DND-41 (cell line): Measurements from ENCODE around the gene HDAC3.

ENCODE experiments used
- ATAC-seq: fragments of 200-7000 bp; cut with Tn5 transposase; 3 replicates; pipeline ENCODE4 v1.9.1; 2021; ENCODE audit warnings: low read depth; ENCODE audit not compliant: insufficient read depth
- DNase-seq: peaks from one replicate; pipeline ENCODE4 v3.0.0-alpha.2; 2020
- H2AFZ ChIP-seq: 2 replicates; pipeline ENCODE4 v1.6.0; 2012; ENCODE audit warnings: low read depth, low read length
- H3K27ac ChIP-seq: 2 replicates; pipeline ENCODE4 v1.5.1; 2012; ENCODE audit warnings: low read length, inconsistent platforms
- H3K27me3 ChIP-seq: fragments of 200-600 bp; sonication (generic); 2 replicates; pipeline ENCODE4 v1.6.0; 2012; ENCODE audit warnings: low read length, mild to moderate bottlenecking, inconsistent platforms; ENCODE audit not compliant: insufficient read depth, poor library complexity
- H3K36me3 ChIP-seq: 2 replicates; pipeline ENCODE4 v1.5.1; 2012; ENCODE audit warnings: low read length, inconsistent platforms; ENCODE audit not compliant: insufficient read depth
- H3K4me1 ChIP-seq: 2 replicates; pipeline ENCODE4 v1.5.1; 2012; ENCODE audit warnings: mild to moderate bottlenecking, low read length; ENCODE audit not compliant: insufficient read depth
- H3K4me2 ChIP-seq: 2 replicates; pipeline ENCODE4 v1.6.0; 2012; ENCODE audit warnings: mild to moderate bottlenecking, moderate library complexity, low read length, inconsistent platforms; ENCODE audit not compliant: insufficient read depth
- H3K4me3 ChIP-seq, 2 experiments: fragments of 200-600 bp in 1 of 2; shearing (Covaris generic) in 1 of 2; 2 replicates each; pipeline ENCODE4 v1.5.1; 2012 to 2016; ENCODE audit warnings: inconsistent platforms in 2 of 2, low read length in 2 of 2, mild to moderate bottlenecking in 2 of 2, low read depth in 1 of 2, moderate library complexity in 1 of 2
- H3K79me2 ChIP-seq: 2 replicates; pipeline ENCODE4 v1.6.0; 2012; ENCODE audit warnings: low read length, inconsistent platforms; ENCODE audit not compliant: insufficient read depth
- H3K9ac ChIP-seq: 2 replicates; pipeline ENCODE4 v1.6.0; 2012; ENCODE audit warnings: low read depth, mild to moderate bottlenecking, inconsistent platforms, low read length, moderate library complexity
- H3K9me3 ChIP-seq: 2 replicates; pipeline ENCODE4 v1.5.1; 2012; ENCODE audit warnings: low read length, moderate library complexity, mild to moderate bottlenecking, inconsistent platforms; ENCODE audit not compliant: insufficient read depth, severe bottlenecking
- H4K20me1 ChIP-seq: 2 replicates; pipeline ENCODE4 v1.6.0; 2012; ENCODE audit warnings: low read length; ENCODE audit not compliant: insufficient read depth
- EZH2 ChIP-seq: IDR thresholded peaks from 3 replicates; pipeline ENCODE4 v1.6.1; 2012; ENCODE audit warnings: borderline replicate concordance, low read depth, mild to moderate bottlenecking, moderate library complexity, low read length, inconsistent platforms; ENCODE audit not compliant: severe bottlenecking
- TF ChIP-seq, protein P1 (sequence below): IDR thresholded peaks from 2 replicates; pipeline ENCODE4 v1.5.1; 2012; ENCODE audit warnings: borderline replicate concordance, low read length, moderate library complexity, mild to moderate bottlenecking; ENCODE audit not compliant: poor library complexity, severe bottlenecking; ENCODE audit errors: extremely low read depth

The HDAC3 gene

GRCh38 chr5:141638771-141639170 is 2.1 kb upstream of the HDAC3 start:
- Histone ChIP-seq H3K36me3 (peaks cover 15% of the 10 kb centered on the region), H3K27me3 (no peaks in the 10 kb centered on the region), H2AFZ (no peak overlapping the region), H3K9ac (no peak overlapping the region), H3K4me1 (peaks cover 37% of the 10 kb centered on the region), H4K20me1 (peaks cover 20% of the 10 kb centered on the region), H3K4me3 (no peak overlapping the region), H3K79me2 (peaks cover 29% of the 10 kb centered on the region), H3K4me2 (no peak overlapping the region), H3K27ac (no peak overlapping the region), H3K9me3 (no peaks in the 10 kb centered on the region)
- no peak for DNase-seq
- ATAC-seq: no peak
- TF ChIP-seq, protein P1, sequence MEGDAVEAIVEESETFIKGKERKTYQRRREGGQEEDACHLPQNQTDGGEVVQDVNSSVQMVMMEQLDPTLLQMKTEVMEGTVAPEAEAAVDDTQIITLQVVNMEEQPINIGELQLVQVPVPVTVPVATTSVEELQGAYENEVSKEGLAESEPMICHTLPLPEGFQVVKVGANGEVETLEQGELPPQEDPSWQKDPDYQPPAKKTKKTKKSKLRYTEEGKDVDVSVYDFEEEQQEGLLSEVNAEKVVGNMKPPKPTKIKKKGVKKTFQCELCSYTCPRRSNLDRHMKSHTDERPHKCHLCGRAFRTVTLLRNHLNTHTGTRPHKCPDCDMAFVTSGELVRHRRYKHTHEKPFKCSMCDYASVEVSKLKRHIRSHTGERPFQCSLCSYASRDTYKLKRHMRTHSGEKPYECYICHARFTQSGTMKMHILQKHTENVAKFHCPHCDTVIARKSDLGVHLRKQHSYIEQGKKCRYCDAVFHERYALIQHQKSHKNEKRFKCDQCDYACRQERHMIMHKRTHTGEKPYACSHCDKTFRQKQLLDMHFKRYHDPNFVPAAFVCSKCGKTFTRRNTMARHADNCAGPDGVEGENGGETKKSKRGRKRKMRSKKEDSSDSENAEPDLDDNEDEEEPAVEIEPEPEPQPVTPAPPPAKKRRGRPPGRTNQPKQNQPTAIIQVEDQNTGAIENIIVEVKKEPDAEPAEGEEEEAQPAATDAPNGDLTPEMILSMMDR: no peak
- no peak for TF ChIP-seq EZH2

- ATAC-seq: no peak
- DNase-seq: peak; percentile 23
Observed at GRCh38 chr5:141637767-141638419, 1.2 kb upstream of the HDAC3 start.

DNA sequence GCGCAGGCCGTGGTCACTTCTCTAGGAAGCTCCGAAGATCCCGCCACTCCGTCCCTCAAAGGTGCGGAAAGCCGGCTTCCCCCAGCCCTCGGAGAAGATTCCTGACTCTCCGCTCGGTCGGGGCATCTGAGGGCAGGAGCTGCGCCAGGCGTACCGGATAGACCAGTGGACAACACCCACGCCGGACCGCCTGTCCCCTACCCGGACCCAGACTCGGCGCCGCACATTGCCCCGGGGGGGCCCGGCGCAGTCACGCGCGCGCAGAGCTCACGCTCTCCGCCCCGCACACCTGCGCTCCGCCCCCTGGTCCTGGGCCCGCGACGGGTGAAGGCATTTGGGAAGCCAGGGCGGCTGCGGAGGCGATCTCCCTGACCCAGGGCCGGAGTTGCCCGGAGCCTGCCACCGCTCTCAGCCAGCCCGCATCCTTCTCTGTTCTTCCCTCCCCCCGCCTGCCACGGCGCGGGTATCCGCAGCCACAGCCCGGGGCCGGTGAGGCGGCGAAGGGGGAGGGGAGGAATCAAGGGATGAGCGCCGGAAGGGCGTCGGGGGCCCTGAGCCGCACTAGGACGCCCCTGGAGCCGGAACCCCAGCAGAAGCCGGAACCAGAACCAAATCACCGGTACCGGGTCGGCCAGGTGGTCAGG is 596 bp upstream of the HDAC3 start:
- Histone ChIP-seq H3K4me1 (peaks cover 43% of the 10 kb centered on the region), H3K4me3 (peak overlapping the region; percentile 82 to 98; a peak in 3 of 4 replicates), H3K4me2 (peak overlapping the region; percentile 100), H3K27ac (no peak overlapping the region), H3K9me3 (no peaks in the 10 kb centered on the region), H3K9ac (peak overlapping the region; percentile 87), H4K20me1 (peaks cover 25% of the 10 kb centered on the region), H3K27me3 (no peaks in the 10 kb centered on the region), H3K79me2 (peaks cover 42% of the 10 kb centered on the region), H3K36me3 (peaks cover 25% of the 10 kb centered on the region), H2AFZ (peak overlapping the region; percentile 99)
- DNase-seq (peak; percentile 45), ATAC-seq (peak; percentile 58)
- no peak for TF ChIP-seq EZH2
- TF ChIP-seq, protein P1: no peak

More at GRCh38 chr5:141637767-141638419, 1.2 kb upstream of the HDAC3 start:
- Histone ChIP-seq H3K27me3 (no peaks in the 10 kb centered on the region), H3K79me2 (peaks cover 35% of the 10 kb centered on the region), H3K9me3 (no peaks in the 10 kb centered on the region), H4K20me1 (peaks cover 20% of the 10 kb centered on the region), H3K36me3 (peaks cover 19% of the 10 kb centered on the region), H2AFZ (peak overlapping the region; percentile 99; the same call in 1 of the 2 replicates), H3K9ac (peak overlapping the region; percentile 87), H3K27ac (no peak overlapping the region), H3K4me3 (peak overlapping the region; percentile 82 to 98; a peak in 3 of 4 replicates), H3K4me2 (peak overlapping the region; percentile 100), H3K4me1 (peaks cover 37% of the 10 kb centered on the region)
- no peak for TF ChIP-seq EZH2
- TF ChIP-seq, protein P1: peak; percentile 17
